ENCODE data around the gene GNB3. TPM values are rescaled to one million over a fixed set of nuclear protein-coding genes. Genes with fewer than 3 reads are reported as not detected.
"Not testable (repeated sequence)": the region's sequence is repeated elsewhere in the genome, so short reads cannot be mapped to it uniquely, and the experiment has no call there.

Gene GNB3
- total RNA-seq, 1 experiment from 2014 or later, result 0.72 TPM

DNA sequence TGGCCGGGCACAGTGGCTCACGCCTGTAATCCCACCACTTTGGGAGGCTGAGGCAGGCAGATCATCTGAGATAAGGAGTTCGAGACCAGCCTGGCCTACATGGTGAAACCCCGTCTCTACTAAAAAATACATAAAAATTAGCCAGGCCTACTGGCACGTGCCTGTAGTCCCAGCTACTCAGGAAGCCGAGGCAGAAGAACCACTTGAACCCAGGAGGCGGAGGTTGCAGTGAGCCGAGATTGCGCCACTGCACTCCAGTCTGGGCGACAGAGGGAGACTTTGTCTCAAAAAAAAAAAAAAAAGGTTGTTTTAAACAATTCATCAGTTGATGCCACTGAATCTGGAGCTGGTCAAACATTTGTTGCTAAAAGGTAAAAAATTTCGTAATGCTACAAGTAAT, 39.1 kb downstream of the GNB3 start:
- not testable (repeated sequence) for DNase-seq (ENCODE audit: low read depth)

DNA sequence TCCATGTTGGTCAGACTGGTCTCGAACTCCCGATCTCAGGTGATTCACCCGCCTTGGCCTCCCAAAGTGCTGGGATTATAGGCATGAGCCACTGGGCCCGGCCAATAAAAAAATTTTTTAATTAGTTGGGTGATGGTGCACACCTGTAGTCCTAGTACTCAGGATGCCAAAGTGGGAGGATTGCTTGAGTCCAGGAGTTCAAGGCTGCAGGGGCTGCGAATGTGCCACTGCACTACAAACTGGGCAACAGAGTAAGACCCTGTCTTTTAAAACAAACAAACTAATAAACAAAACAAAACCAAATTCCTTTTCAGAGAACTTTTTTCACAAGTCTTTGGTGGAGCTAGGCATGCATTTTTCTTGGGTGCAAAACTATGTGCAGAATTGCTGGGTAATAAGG, 42.5 kb downstream of the GNB3 start:
- DNase-seq (ENCODE audit: low read depth), result no peak

DNA sequence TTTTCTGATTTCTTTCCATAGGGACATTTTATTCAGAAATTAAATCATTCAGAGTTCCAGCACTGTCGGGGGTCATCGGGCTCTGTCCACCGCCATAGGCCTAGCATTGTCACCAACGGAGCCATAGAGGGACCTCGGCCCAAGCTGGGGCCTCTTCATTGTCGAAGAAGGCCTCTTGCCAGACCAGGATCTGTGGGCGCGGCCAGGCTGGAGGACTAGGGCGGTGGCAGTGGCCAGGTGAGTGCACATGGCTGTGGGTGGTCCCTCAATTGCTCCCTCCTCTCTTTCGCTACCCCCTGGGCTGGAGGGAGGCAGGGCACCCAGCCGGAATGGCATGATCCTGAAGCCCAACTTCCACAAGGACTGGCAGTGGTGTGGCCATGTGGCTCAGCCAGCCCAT, 43.0 kb downstream of the GNB3 start:
- no peak for DNase-seq (ENCODE audit: low read depth)

DNA sequence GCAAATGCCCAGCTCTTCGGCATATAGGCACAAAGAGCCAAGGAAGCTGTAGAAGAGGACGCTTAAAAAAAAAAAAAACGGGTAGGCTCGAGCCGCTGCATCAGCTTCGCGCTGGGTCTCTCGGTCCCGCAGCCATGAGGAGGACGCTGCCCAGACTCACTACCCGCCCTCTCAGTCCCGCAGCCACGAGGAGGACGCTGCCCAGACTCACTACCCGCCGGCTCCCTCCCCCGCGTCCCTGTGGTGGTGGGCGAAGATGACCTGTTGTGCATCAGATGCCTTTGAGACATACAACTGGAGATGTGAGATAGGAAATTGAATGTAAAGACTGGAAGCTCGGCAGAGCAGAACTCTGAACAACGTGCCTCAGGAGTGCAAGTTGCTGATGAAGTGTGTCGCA, 43.8 kb downstream of the GNB3 start:
- DNase-seq (ENCODE audit: low read depth), result no peak

DNA sequence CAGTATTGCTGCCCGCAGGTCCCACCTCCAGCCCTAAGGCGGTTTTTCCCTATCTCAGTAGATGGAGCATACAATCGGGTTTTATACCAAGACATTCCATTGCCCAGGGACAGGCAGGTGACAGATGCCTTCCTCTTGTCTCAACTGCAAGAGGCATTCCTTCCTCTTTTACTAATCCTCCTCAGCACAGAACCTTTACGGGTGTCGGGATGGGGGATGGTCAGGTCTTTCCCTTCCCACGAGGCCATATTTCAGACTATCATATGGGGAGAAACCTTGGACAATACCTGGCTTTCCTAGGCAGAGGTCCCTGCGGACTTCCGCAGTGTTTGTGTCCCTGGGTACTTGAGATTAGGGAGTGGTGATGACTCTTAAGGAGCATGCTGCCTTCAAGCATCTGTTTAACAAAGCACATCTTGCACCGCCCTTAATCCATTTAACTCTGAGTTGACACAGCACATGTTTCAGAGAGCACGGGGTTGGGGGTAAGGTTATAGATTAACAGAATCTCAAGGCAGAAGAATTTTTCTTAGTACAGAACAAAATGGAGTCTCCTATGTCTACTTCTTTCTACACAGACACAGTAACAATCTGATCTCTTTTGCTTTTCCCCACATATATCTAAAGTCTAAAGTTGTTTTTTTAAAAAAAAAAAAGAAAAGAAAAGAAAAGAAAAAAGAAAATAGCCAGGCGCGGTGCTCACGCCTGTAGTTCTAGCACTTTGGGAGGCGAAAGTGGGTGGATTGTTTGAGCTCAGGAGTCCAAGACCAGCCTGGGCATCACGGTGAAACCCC, 45.7 kb downstream of the GNB3 start:
- not testable (repeated sequence) for DNase-seq (ENCODE audit: low read depth)

DNA sequence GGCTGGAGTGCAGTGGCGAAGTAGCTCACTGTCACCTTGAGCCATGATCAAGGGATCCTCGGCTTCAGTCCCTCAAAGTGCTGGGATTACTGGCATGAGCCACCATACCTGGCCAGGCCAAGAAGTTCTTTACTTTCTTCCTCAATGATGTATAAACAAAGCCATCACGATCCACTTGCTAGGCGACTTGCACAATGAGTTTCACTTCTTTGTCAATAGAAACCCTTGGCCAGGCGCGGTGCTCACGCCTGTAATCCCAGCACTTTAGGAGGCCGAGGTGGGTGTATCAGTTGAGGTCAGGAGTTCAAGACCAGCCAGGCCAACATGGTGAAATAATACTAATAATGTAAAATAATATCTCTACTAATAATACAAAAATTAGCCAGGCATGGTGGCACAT, 46.7 kb downstream of the GNB3 start:
- no peak for DNase-seq (ENCODE audit: low read depth)

DNA sequence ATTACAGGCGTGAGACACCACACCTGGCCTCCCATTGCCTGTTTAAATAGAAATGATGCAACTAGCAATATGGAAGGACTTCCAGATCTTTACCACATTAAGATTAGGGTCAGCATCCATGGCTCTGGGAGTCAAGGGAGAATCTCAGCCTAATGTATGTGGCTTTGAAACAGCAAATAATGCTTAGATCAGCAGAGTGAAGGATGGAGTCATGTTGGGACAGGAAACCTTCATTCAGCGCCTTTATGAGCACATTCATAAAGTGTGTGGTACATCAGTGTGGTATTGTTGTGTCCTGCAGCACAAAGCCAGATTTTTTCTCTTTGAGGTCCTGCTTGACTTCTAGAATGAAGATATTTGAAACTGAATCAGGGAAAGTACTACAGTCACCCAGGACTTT, 47.6 kb downstream of the GNB3 start:
- no peak for DNase-seq (ENCODE audit: low read depth)

DNA sequence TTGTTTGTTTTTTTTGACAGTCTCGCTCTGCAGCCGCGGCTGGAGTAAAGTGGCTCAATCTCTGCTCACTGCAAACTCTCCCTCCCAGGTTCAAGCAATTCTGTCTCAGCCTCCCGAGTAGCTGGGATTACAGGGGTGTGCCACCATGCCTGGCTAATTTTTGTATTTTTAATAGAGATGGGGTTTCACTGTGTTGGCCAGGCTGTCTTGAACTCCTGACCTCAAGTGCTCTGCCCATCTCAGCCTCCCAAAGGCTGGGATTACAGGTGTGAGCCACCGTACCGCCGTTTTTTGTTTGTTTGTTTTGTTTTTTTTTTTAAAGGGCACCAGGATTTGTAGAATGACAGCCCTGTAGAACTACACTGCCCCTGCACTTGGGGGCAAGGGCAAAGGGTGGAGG, 48.1 kb downstream of the GNB3 start:
- DNase-seq (ENCODE audit: low read depth), result not testable (repeated sequence)

DNA sequence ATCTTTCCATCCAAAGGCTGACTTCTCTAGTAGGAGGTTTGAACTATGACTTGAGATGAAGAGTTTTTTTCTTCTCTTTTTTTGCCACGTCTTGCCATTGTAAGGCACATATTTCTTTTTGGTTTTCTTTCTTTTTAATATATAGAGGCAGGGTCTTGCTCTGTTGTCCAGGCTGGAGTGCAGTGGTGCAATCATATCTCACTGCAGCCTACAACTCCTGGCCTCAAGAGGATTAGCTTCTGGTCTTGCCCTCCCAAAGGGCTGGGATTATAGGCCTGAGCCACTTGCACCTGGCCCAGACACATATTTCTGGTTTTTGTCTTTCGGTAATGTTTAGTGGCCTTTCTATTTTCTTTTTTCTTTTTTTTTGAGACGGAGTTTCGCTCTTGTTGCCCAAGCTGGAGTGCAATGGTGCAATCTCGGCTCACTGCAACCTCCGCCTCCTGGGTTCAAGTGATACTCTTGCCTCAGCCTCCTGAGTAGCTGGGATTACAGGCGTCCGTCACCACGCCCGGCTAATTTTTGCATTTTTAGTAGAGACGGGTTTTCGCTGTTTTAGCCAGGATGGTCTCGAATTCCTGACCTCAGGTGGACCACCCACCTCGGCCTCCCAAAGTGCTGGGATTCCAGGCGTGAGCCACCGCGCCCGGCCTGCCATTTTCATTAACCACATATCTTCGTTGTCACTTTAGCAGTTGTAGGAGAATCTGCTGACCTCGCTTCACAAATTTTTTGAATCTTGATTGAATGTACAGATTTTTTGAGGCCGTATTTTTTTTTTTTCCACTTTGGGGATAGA, 49.2 kb downstream of the GNB3 start:
- DNase-seq (ENCODE audit: low read depth), result not testable (repeated sequence)

DNA sequence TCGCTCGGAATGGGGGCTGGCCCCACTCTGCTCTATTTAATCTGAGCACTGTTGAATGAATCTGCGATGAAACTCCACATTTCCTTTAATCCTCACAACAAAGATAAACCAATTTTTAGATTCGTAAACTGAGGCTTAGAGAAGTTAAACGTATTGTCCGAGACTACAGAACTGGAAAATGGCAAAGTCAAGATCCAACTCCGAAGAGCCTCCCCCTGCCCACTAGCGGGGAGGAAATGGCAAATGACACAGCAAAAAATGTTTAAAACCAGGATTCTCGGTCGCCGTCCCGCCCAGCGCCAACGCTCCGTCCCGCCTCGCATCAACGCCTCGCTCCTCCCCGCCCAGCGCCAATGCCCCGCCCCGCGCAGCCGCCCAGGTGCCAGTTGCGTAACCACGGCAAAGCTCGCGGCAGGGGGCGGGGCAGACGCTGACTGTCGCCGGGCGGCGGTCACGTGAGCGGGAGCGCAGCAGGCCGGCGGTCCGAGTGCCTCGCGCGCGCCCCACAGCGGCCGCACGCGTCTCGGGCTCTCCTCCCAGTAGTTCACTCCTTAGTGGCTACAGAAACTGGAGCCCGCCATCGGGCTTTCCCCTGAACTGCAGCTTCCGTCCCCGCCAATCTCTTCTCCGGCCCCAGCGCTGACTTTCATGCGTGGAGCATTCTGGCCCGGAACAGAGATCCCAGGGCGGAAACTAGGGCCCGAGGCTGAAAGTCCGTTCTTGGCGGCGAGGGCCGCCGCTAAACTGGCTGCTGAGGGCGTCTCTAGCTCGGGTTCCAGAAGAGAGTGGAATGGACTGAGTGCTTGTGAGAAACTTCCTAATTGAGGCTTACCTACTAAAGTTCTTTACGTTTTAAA, 50.3 kb downstream of the GNB3 start:
- peak; percentile 91 for DNase-seq (ENCODE audit: low read depth)

DNA sequence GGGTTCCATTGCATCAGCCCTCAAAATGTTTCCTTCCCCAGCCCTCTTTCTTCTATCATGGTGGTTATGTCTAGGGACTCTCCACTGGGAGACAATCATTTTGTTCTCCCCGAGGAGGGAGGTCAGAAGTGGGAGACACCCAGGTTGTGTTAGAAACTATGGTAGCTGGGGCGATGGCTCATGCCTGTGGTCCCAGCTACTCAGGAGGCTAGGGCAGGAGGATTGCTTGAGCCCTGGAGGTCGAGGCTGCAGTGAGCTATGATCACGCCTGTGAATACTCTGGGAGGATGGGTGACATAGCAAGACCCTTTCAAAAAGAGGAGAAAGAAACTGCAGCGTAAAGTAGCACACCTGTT, 50.9 kb downstream of the GNB3 start:
- no peak for DNase-seq (ENCODE audit: low read depth)

DNA sequence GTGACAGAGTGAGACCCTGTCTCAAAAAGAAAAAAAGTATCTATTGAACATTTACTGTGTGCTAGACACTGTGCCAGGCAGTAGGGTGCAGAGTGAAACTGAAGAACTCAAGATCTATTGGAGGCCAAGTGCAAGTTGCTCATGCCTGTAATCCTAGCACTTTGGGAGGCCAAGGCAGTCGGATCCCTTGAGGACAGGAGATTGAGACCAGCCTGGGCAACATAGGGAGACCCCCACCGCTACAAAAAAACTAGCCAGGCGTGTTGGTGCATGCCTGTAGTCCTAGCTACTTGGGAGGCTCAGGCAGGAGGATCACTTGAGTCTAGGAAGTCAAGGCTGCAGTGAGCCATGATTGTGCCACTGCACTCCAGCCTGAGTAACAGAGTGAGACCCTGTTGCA, 52.0 kb downstream of the GNB3 start:
- DNase-seq (ENCODE audit: low read depth), result not testable (repeated sequence)

DNA sequence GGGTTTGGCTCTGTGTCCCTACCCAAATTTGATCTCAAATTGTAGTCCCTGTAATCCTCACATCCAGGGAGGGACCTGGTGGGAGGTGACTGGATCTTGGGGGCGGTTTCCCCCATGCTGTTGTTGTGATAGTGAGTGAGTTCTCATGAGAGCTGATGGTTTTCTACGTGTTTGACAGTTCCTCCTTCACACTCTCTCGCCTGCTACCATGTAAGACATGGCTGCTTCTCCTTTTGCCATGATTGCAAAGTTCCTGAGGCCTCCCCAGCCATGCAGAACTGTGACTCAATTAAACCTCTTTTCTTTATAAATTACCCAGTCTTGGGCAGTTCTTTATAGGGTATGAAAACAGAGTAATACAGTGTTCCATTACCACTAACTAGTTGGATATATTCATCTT, 53.6 kb downstream of the GNB3 start:
- DNase-seq (ENCODE audit: low read depth), result no peak

Other genes with a start within 250 kb of the GNB3 start
- 167 and 180 TPM in 2 replicates for gene CHD4, start 233.5 kb upstream of the GNB3 start, total RNA-seq (2014; rRNA removed; shearing (Covaris generic))
- gene LPAR5, start 205.0 kb upstream of the GNB3 start, total RNA-seq (2014; rRNA removed; shearing (Covaris generic)), result not detected in 2 replicates
- 0.48 TPM in 1 of 2 replicates, not detected in the other for gene ACRBP, start 193.5 kb upstream of the GNB3 start, total RNA-seq (2014; rRNA removed; shearing (Covaris generic))
- 32.7 and 33.3 TPM in 2 replicates for gene ING4, start 177.8 kb upstream of the GNB3 start, total RNA-seq (2014; rRNA removed; shearing (Covaris generic))
- gene ZNF384, start 151.6 kb upstream of the GNB3 start, total RNA-seq (2014; rRNA removed; shearing (Covaris generic)), result 13.7 and 18.0 TPM in 2 replicates
- gene PIANP, start 140.1 kb upstream of the GNB3 start, total RNA-seq (2014; rRNA removed; shearing (Covaris generic)), result 0.12 and 1.5 TPM in 2 replicates
- 61.0 and 63.3 TPM in 2 replicates for gene COPS7A, start 116.9 kb upstream of the GNB3 start, total RNA-seq (2014; rRNA removed; shearing (Covaris generic))
- 178 and 215 TPM in 2 replicates for gene MLF2, start 87.8 kb upstream of the GNB3 start, total RNA-seq (2014; rRNA removed; shearing (Covaris generic))
- 126 and 151 TPM in 2 replicates for gene PTMS, start 74.6 kb upstream of the GNB3 start, total RNA-seq (2014; rRNA removed; shearing (Covaris generic))
- 0.10 and 0.12 TPM in 2 replicates for gene LAG3, start 68.4 kb upstream of the GNB3 start, total RNA-seq (2014; rRNA removed; shearing (Covaris generic))
- 3.5 and 5.4 TPM in 2 replicates for gene CD4, start 51.4 kb upstream of the GNB3 start, total RNA-seq (2014; rRNA removed; shearing (Covaris generic))
- gene GPR162, start 19.1 kb upstream of the GNB3 start, total RNA-seq (2014; rRNA removed; shearing (Covaris generic)), result 1.8 and 2.5 TPM in 2 replicates
- 26.9 and 27.3 TPM in 2 replicates for gene P3H3, start 12.5 kb upstream of the GNB3 start, total RNA-seq (2014; rRNA removed; shearing (Covaris generic))
- 171 and 198 TPM in 2 replicates for gene CDCA3, start 10.4 kb downstream of the GNB3 start, total RNA-seq (2014; rRNA removed; shearing (Covaris generic))
- 61.4 and 62.7 TPM in 2 replicates for gene USP5, start 11.2 kb downstream of the GNB3 start, total RNA-seq (2014; rRNA removed; shearing (Covaris generic))
- 2,274 and 2,388 TPM in 2 replicates for gene TPI1, start 26.6 kb downstream of the GNB3 start, total RNA-seq (2014; rRNA removed; shearing (Covaris generic))
- 3.5 and 4.2 TPM in 2 replicates for gene SPSB2, start 32.4 kb downstream of the GNB3 start, total RNA-seq (2014; rRNA removed; shearing (Covaris generic))
- gene LRRC23, start 63.9 kb downstream of the GNB3 start, total RNA-seq (2014; rRNA removed; shearing (Covaris generic)), result 4.9 and 5.4 TPM in 2 replicates
- 28.6 and 29.0 TPM in 2 replicates for gene ENO2, start 73.7 kb downstream of the GNB3 start, total RNA-seq (2014; rRNA removed; shearing (Covaris generic))
- 3.8 and 6.1 TPM in 2 replicates for gene ATN1, start 87.0 kb downstream of the GNB3 start, total RNA-seq (2014; rRNA removed; shearing (Covaris generic))
- not detected in 2 replicates for gene RNU7-1, start 102.9 kb downstream of the GNB3 start, total RNA-seq (2014; rRNA removed; shearing (Covaris generic))
- 245 and 274 TPM in 2 replicates for gene C12orf57, start 103.1 kb downstream of the GNB3 start, total RNA-seq (2014; rRNA removed; shearing (Covaris generic))
- gene PTPN6, start 110.4 kb downstream of the GNB3 start, total RNA-seq (2014; rRNA removed; shearing (Covaris generic)), result 0.24 TPM in 1 of 2 replicates, not detected in the other
- gene PHB2, start 129.7 kb downstream of the GNB3 start, total RNA-seq (2014; rRNA removed; shearing (Covaris generic)), result 263 and 303 TPM in 2 replicates
- 68.5 and 72.8 TPM in 2 replicates for gene EMG1, start 130.0 kb downstream of the GNB3 start, total RNA-seq (2014; rRNA removed; shearing (Covaris generic))
- gene LPCAT3, start 177.6 kb downstream of the GNB3 start, total RNA-seq (2014; rRNA removed; shearing (Covaris generic)), result 14.8 and 15.5 TPM in 2 replicates
- 15.3 and 16.3 TPM in 2 replicates for gene C1S, start 219.8 kb downstream of the GNB3 start, total RNA-seq (2014; rRNA removed; shearing (Covaris generic))

Measured in RPMI7951 (cell line).